GM12801 (cell line): ENCODE data around the gene CADM3.

Experiments
- TF ChIP-seq, protein P1 (sequence below): IDR thresholded peaks from one replicate; pipeline ENCODE4 v1.5.1; 2011; ENCODE audit warnings: control low read depth; ENCODE audit not compliant: insufficient read length; ENCODE audit errors: extremely low read depth

CADM3 gene, protein sequence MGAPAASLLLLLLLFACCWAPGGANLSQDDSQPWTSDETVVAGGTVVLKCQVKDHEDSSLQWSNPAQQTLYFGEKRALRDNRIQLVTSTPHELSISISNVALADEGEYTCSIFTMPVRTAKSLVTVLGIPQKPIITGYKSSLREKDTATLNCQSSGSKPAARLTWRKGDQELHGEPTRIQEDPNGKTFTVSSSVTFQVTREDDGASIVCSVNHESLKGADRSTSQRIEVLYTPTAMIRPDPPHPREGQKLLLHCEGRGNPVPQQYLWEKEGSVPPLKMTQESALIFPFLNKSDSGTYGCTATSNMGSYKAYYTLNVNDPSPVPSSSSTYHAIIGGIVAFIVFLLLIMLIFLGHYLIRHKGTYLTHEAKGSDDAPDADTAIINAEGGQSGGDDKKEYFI

DNA sequence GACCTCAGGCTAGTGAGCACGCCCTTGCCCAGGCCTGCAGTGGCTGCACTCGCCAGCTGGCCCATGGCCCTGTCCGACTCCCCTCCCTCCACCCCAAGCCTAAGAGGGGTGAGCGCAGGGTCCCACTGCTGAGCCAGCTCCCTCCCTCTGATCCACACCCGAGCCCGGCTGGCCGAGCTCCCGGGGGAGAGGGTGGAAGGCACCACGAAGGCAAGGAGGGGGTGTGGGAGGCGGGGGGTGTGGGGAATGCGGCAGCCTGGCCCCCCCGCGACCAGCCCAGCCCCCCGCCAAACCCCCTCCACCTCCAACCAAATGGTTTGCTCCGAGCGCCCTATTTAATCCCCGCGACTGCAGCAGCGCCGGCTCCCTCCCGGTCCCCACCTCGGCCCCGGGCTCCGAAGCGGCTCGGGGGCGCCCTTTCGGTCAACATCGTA lies at the start of gene CADM3:
TSS of gene CADM3 (plus strand) at position 362 of the 434 bp plus-strand sequence. CDS start 151 bp downstream, outside the sequence.
- TF ChIP-seq, protein P1, sequence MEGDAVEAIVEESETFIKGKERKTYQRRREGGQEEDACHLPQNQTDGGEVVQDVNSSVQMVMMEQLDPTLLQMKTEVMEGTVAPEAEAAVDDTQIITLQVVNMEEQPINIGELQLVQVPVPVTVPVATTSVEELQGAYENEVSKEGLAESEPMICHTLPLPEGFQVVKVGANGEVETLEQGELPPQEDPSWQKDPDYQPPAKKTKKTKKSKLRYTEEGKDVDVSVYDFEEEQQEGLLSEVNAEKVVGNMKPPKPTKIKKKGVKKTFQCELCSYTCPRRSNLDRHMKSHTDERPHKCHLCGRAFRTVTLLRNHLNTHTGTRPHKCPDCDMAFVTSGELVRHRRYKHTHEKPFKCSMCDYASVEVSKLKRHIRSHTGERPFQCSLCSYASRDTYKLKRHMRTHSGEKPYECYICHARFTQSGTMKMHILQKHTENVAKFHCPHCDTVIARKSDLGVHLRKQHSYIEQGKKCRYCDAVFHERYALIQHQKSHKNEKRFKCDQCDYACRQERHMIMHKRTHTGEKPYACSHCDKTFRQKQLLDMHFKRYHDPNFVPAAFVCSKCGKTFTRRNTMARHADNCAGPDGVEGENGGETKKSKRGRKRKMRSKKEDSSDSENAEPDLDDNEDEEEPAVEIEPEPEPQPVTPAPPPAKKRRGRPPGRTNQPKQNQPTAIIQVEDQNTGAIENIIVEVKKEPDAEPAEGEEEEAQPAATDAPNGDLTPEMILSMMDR: no peak

DNA sequence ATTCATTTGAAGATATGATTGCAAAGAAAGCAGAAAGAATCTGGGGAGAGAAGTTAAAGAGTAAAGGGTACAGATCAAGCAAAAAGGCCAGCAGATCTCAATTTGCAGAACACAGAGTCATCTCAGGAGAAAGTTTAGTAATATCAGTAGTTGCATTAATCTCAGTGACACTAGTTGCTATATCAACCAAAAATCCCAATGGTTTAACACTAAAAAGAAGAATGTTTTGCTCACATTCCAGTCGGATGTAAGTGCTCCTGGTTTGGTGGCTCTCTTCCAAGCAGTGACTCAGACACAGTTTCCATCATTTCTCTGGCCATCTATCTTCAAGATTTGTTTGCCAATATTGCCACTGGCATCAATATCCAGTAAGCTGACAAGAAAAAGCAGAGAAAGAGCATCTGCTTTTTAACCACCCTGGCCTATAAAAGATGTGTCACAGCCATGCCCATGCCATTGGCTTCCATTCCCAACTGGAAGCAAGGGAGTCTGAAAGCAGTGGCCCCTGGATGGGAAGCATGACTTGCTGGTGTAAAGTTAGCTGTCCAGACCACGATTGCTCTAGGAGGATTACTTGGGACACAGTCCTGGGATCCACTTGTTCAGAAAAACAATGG lies 49.3 kb upstream of the CADM3 start:
- TF ChIP-seq, protein P1: no peak

DNA sequence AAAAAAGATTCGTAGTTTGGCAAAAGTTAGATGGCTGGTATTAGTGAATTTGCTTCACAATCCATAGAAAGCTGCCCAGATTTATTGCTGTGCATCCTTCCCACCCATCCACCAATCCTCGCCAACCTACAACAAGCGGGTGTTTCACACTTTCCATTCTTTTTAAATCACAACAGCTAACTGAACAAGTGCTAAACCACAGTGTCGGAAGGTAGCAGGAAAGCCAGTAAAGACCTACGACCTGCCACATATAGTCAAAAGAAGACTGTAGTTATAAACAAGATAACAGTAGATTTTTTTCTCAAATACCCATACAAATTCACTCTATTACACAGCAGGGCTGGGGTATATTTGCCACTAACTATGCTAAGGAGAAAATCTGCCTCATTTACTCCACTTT lies 47.8 kb upstream of the CADM3 start:
- TF ChIP-seq, protein P1: no peak

DNA sequence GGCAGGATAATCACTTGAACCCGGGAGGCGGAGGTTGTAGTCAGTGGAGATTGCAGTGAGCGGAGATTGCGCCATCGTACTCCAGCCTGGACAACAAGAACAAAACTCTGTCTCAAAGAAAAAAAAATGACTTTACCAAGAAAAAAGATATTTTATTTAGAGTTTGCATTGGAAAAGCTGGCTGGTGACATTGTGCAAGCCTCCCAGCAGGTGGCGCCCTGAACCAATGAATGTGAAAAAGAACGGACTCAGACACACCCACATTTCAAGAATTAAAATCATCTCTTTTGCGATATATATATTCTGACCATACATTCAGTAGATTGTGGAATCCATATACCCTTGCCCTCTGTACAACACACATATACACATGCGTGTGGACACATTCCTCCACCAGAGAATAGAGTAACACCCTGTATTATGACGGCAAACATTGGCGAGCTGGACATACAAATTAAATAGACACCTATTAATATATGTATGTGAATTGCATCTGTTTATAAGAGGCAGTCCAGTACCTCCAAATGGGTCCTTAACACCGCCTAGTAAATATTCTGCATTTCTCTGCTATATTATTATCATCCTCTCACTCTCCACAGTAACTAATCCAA lies 39.0 kb upstream of the CADM3 start:
- TF ChIP-seq, protein P1: no peak

DNA sequence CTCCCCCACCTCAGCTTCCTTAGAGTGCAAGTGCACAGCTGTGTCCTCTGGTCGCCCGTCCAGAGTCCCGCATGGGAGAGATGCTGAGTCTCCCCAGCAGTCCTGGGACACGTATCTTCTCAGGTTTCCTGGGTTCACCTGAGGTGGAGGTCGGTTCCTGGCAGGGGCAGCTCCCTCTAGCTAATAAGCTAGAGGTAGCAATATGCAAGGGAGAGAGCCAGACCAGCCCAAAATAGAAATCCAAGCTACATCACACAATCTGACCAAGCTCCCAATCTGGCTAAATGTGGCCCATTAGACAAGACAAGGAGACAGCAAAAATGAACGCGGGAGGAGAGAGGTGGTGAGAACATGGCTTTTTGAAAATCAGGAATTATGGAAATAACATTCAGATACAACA lies 30.9 kb upstream of the CADM3 start:
- TF ChIP-seq, protein P1: no peak

DNA sequence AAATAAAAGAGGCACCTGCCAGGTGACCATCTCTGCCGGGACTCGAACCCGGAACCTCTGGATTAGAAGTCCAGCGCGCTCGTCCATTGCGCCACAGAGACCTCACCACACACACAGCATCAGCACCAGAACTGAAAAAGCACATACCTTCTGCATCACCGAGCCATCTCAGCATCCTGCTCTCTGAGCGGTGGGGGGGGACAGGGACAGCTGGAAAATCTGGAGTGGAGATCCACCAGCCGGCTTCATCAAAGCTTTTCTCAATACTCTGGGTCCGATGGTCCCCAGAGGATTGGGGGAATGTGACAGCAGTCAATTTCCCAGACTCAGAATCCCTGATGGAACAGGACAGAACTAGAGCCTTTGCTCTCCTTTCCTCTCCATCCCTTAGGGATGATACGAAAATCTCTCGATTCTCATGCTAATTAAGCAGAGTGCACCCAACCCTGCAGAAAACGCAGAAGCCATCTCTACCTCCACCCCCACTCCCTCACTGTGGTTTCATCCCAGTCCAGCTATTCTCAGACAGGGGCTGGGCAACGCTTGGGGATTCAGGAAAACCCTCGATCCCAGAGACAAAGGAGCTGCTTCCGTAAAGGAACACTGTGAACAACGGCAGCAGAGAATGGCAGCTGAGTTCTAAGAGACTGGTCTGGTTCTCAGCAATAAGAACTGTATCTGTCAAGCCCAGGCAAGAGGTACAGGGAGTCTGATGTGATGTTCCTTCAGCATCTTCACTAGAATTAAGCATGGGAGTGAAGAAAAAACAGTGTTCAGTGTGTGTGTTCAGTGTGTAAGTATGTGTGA lies 29.6 kb upstream of the CADM3 start:
- TF ChIP-seq, protein P1: no peak

DNA sequence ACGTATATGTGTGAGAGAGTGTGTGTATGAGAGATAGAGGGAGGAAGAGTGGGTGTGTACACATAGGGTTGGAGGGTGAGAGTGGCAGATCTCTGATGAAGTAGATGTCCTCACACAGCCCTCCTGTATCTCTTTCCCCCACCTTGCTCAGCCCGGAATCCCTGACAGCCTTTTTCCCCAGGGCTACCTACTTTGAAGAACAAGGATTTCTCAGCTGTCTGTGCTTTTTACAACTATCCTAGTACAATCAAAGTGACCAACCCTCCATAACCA lies 29.1 kb upstream of the CADM3 start:
- TF ChIP-seq, protein P1: no peak
